HG03135 (cell line): ENCODE results near the gene KCNJ11.

Experiments used
- ATAC-seq: cut with Tn5 transposase; IDR thresholded peaks from one replicate; pipeline ENCODE4 v1.9.1; 2021; ENCODE audit warnings: mild to moderate bottlenecking, moderate library complexity; ENCODE audit not compliant: unreplicated experiment

The KCNJ11 gene

GRCh38 chr11:17410606-17411379 lies 22.3 kb upstream of the KCNJ11 start:
- no peak for ATAC-seq

GRCh38 chr11:17408641-17409040 lies 20.2 kb upstream of the KCNJ11 start:
- no peak for ATAC-seq

GRCh38 chr11:17408026-17408425 lies 19.6 kb upstream of the KCNJ11 start:
- ATAC-seq: no peak

- no peak for ATAC-seq
These were observed 19.1 kb upstream of the KCNJ11 start for GRCh38 chr11:17407575-17407974.

GRCh38 chr11:17406818-17407149 lies 18.3 kb upstream of the KCNJ11 start:
- ATAC-seq: no peak

GRCh38 chr11:17406082-17406817 lies 17.8 kb upstream of the KCNJ11 start:
- no peak for ATAC-seq

GRCh38 chr11:17405232-17406005 lies 17.0 kb upstream of the KCNJ11 start:
- ATAC-seq: no peak

- ATAC-seq: no peak
These were observed 15.7 kb upstream of the KCNJ11 start for GRCh38 chr11:17403980-17404759.

- ATAC-seq: no peak
These were observed 14.0 kb upstream of the KCNJ11 start for GRCh38 chr11:17402486-17402885.

GRCh38 chr11:17401841-17402240 lies 13.4 kb upstream of the KCNJ11 start:
- ATAC-seq: no peak

GRCh38 chr11:17401316-17401715 lies 12.9 kb upstream of the KCNJ11 start:
- ATAC-seq: no peak

- no peak for ATAC-seq
These were observed 11.8 kb upstream of the KCNJ11 start for GRCh38 chr11:17400048-17400775.

GRCh38 chr11:17399236-17399635 lies 10.8 kb upstream of the KCNJ11 start:
- ATAC-seq: no peak

GRCh38 chr11:17397311-17398002 lies 9.0 kb upstream of the KCNJ11 start:
- ATAC-seq: no peak

- no peak for ATAC-seq
These were observed 8.3 kb upstream of the KCNJ11 start for GRCh38 chr11:17396598-17397310.

GRCh38 chr11:17395978-17396377 lies 7.5 kb upstream of the KCNJ11 start:
- ATAC-seq: no peak

- ATAC-seq: no peak
These were observed 7.1 kb upstream of the KCNJ11 start for GRCh38 chr11:17395554-17395961.

- ATAC-seq: no peak
These were observed 6.4 kb upstream of the KCNJ11 start for GRCh38 chr11:17394743-17395390.

- no peak for ATAC-seq
These were observed 5.0 kb upstream of the KCNJ11 start for GRCh38 chr11:17393472-17393871.
